Ureter (tissue), 1 donor: ENCODE data around the gene GPATCH4. TPM values are rescaled to one million over a fixed set of nuclear protein-coding genes. Genes with fewer than 3 reads are reported as not detected.
"Not testable (repeated sequence)": the region's sequence is repeated elsewhere in the genome, so short reads cannot be mapped to it uniquely, and the experiment has no call there.

Source experiments
- DNase-seq: peaks from one replicate; pipeline ENCODE4 v3.0.0-alpha.2; 2020; ENCODE audit warnings: low spot score
- total RNA-seq: library from RNA; stranded (reverse); gene quantifications from one replicate; pipeline ENCODE4 v1.2.4, GENCODE V29; 2023
- donor health status: DM: yes; HTN: yes; CAD: no.

The GPATCH4 gene
- total RNA-seq, 1 donor from 2014 or later = 42.5 TPM

DNA sequence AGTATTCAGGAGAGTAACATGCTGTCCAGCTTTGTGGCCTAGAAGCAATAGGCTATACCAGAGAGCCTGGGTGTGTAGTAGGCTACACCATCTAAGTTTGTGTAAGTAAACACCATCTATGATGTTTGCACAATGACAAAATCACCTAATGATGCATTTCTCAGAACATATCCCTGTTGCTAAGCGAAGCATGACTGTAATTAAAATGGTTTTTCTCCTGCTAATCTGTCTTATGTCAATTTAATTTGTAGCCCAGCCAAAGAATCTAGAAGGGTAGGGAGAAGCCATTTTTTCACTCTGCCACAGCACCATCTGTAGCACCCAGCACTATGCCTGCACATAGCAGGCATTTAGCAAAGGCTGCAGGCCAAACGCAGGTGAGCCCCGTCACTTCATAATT, 23.7 kb downstream of the GPATCH4 start:
- DNase-seq = no peak

DNA sequence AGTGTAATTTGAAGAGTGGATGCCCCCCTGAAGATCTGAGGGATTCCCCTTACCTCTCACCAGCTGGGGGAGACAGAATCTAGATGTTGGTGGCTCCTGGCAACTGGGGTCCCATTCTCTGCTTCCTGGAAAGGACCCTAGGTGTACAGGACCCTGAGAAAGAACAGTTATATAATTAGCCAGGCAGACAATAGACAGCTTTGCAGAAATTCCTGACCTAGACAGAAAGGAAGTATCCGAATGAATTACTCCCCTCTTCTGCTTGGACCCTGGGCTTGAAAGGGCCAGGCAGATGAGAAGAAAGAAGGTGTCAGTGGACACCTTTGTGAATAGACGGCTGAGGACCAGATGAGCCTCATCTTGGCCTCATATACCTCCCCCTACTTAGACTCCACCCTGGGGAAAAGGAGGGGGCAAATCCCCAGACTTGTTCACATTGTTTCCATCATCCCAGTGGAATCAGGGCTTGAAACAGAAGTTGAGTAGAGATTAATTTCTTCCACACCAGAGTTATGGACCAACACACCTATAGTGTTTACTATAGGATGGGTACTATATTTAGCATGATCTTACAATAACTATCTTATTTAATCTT, 27.1 kb downstream of the GPATCH4 start:
- DNase-seq = no peak

DNA sequence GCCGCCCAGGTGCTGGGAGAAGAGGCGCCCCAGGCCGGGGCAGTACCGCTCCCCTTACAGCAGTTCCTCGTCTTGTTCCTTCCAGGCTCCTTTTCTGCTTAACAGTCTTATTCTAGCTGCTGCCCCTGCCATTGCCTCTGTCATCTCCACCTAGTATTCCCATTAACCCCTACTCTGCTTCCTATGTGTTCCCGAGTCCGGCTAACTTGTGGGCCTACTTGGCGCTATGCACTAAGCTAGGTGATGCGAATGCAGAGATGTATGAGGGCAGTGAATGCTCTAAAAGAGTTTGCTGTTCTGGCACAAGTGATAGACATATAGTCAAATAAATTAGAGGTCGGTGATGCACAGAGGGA, 28.6 kb downstream of the GPATCH4 start:
- DNase-seq = no peak

DNA sequence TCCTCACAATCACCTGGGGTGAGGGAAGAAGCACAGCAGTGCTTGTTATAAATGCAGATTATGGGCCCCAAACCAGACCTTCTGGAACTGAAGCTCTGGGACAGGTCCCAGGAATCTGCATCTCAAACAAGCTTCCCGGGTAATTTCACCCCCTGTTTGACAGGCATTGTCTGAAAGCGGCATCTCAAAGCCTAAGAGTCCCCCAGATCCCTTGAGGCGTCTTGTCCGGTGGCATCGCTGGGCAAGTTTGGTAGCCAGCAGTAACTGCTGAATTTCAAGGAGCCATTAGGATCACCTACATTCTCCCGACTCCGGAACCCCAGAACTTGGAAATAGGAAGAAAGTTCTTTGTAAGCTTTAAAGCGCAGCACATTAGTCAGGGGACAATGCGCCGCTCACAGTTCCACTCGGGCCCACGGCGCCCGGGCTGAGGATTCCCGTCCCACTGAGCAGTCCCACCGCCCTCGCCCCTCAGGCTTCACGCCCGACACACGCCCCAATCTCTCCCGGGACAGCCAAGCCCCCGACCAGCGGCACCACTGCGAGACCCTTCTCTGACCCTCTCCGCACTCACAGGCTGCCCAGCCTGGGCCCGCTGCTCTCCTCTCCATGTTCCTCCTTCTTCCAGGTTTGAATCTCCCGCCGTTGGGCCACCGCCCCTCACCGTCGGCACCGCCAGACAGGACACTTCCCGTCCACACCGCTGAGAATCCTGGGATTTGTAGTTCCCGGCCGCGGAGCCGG, 29.2 kb downstream of the GPATCH4 start, which contains the start of gene IQGAP3:
Gene IQGAP3 (minus strand): TSS at position 647 of the 744 bp plus-strand sequence. CDS start 36 bp downstream, at position 611.
- DNase-seq = peak; percentile 85

DNA sequence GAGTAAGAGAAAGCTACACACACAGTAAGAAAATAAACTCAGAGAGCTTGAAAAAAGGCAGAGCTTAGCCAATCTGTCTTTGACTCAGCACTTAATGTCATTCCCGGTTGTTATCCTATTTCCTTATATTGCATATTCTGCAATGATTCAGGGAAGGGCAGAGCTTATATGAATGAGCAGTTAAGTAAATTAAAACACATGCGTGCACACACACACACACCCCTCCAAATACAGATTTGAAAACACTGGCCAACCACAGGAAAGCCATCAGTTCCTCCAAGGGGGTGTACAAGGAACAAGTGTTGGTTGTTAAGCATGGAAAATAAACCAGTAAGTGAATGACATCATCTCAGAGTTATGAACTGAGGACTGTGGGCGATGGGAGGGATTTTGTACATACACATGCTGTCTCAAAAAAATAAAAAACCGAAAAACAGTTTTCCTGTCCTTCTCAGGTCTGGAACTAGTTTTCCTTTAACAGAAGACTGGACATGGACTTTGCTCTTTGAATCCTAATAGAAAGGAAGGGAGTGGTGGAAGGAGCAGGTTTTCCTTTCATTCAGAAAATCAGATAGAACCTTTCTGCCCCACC, 29.9 kb downstream of the GPATCH4 start:
- no peak for DNase-seq

DNA sequence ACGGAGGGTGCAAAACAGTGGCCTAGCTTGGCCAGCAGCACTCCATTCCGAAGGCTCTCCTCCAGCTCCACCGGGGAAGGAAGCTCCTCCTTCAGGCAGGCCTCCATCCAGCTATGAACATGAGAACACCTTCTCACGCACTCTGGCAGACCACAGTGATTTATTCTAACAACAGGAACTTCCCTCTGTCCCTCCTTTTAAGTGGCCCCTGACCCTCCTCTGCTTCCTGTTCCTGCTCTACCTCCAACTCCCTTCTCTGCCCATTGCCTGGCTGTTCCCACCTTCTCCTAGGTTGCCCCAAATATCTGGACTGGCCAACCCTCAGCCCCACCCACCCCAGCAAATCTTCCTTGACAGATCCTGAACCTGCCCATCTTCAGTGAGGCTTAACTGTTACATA, 34.8 kb downstream of the GPATCH4 start:
- DNase-seq = no peak

DNA sequence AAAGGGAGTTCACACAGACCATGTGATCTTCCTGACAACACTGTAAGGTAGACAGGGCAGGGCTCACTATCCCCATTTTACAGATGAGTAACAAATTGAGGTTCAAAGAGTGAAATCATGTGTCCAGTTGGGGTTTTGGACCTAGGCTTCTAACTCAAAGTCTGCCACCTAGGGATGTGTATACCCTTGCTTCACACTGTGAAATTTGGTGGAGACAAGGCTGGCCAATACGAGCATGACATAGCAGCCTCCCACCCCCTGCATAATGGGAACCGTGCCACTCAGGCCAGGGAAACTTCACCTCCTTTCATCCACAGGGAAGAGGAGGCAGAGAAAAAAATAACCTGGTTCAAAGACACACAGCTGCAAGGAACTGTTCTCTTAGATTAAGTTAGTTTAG, 35.8 kb downstream of the GPATCH4 start:
- DNase-seq = no peak

DNA sequence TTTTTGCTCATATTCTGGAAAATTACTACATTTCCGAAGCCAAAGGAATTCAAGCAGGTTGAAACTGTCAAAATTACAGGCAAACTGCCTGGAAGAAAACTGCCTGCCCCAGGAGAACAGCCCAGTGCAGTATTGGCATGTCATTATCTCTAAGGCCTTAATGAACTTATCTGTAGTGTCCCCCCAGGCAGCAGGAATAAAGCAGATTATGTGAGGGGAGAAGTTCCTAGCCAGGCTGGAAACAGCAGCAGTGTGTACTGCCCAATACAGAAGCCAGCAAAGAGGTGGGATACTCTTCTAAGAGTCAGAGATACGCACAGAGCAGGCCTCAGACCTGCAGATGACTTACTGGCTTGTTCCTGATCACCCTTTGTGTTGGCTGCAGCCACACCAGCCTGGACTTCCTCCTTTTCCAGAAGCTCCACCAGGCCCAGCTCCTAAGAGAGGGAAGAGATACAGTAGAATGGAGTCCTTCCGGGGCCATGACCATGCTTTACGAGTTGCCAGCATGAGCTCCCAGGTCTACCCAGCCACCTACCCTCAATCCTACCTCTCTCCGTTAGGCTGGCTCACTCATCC, 40.6 kb downstream of the GPATCH4 start:
- no peak for DNase-seq

DNA sequence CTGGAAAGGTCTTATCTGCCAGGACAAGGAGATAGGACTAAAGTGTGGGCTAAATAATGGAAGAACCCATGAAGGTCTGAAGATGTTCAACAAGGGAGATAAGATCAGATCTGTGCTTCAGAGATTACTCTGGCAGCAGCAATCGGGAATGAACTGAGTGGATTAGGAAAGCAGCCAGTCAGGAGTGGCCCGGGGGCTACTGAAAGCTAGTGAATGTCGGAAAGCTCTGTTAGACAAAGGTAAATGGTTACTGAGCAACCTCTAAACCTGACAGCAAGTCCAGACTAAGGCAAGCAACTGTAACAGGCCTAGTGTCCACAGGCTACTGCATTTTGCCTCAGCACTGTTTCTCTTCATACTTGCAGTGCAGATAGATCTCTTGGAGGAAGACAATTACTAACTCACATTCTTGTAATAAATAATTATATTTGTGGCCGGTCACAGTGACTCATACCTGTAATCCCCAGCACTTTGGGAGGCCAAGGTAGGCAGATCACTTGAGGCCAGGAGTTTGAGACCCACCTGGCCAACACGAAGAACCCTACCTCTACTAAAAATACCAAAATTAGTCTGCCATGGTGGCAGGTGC, 41.4 kb downstream of the GPATCH4 start:
- DNase-seq = no peak

DNA sequence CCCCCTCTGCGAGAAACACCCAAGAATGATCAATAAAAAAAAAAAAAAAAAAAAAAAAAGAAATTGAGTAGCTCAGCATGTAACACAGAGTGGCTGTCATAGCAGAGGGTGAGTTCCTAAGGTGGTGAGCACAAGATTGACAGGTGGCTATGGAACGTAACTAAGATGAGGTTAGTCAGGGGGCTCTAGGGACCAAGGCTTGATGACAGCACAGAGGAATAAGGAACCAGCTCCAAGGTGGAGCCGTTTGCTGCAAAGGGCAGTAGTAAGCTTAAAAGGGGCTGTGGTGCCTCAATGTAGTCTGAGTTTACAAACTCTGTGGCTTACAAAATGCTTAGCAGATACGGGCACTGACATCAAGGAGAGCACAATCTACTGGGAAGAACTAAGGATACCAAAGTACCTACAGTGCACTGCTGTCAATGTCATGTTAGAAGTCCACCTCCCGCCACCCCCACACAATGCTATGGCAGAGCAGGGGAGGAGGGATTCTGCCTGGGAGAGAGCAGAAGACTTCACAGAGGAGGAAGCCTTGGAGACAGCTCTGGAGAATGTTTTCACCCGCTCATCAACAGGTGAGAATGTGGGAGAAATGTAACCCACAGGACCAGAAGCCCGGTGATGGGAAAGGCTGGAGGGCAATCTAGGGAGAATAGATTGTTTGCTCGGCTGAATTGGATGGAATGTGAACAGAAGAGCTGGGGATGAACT, 42.0 kb downstream of the GPATCH4 start:
- no peak for DNase-seq

DNA sequence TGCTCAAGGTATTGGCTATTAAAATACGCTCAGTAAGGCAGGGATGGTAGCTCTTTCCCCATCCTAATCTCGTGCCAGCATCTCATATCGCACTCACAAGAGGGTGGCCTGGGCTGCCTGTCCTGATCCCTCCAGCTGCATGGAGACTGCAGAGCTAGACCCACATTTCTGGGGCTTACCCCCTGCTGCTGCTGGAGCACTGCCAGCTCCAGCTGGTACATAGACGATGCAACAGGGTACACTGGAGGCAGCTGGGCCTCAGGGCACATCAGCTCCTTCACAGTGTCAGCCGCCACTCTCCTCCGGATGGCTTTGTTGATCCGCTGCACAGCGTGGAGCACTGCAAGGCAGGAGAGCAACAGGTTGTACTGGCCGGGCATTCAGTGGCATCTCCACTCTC, 44.9 kb downstream of the GPATCH4 start:
- no peak for DNase-seq

DNA sequence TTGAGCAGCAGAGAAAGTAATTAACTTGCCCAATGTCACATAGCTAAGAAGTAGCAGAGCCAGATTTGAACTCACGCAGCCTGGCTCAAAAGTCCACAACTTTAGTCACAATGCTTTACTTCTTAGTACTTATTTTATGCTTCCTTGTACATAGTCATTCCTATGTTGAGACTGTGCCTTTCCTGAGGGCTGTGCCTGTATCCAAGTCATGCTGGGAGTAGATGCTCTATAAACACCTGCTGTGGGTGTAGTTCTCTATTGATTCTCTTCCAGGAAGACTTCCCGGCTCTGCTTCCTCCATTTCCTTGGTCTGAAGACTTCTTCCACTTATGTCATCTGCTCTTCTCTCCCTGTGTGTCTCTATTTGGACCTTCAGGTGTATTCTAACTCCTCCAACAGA, 45.6 kb downstream of the GPATCH4 start:
- DNase-seq = no peak

DNA sequence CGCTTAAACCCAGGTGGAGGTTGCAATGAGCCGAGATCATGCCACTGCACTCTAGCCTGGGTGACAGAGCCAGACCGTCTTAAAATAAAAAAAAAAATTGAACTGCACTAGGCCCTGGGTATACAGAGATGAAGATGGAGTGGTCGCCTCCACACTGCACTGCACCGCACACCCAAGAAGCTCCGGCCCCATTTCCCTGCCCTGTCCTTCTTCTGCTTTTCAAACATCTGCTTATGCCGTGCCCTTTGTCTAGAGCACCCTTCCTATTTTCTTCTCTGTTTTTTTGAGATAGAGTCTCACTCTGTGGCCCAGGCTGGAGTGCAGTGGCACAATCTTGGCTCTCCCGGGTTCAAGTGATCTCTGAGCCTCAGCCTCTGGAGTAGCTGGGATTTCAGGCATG, 46.3 kb downstream of the GPATCH4 start:
- DNase-seq = no peak

DNA sequence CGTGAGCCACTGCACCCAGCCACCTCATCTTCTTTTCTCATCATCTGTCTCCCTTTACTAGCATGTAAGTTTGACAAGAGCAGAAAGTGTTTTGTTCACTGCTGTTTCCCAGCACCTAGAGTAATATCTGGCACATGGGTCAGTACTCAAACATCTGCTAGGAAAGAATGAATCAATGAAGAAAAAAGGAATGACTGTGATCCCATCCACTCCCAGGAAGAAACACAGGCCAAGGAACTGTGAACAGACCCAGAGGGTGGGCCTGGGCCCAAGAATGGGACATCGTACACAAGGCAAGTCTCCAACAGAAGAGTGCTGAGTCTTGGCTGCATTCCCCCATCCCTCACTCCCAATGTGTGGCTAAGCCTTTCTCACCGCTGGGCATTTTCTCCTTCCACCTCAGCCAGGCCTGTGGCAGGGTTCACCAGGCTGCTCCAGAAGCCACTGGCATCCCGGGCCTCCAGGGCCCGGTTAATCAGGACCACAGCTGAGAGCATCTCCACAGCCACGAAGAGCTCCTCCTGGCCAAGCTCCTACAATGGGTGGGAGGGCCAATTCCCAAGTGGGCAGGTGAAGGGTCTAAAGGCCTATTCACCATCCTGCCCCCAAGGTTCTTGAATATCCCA, 47.3 kb downstream of the GPATCH4 start:
- DNase-seq = no peak

DNA sequence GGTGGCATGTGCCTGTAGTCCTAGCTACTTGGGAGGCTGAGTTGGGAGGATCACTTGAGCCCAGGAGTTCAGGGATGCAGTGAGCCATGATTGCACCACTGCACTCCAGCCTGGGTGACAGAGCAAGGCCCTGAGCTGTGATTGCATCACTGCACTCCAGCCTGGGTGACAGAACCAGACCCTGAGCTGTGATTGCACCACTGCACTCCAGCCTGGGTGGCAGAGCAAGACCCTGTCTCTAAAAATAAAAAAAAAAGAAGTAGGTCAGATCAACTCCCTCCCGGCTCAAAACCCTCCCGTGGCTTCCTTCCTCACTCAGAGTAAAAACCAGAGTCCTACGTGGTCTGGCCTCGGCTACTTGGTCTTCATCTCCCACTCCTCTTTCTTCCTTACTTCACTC, 48.3 kb downstream of the GPATCH4 start:
- not testable (repeated sequence) for DNase-seq

DNA sequence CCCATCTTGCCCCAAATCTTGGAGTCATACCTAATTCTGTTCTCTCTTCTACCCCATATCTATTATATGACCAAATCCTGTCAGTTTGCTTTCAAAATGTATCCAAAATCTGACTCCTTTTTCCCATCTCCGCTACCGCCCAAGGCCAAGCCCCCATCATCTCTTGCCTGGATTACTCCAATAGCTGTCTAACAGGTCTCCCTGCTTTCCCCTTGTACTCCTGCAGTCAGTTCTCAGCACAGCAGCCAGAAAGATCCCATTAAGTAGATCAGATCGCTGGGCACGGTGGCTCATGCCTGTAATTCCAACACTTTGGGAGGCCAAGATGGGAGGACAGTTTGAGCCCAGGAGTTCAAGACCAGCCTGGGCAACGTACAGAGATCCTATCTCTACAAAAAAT, 48.8 kb downstream of the GPATCH4 start:
- DNase-seq = no peak

DNA sequence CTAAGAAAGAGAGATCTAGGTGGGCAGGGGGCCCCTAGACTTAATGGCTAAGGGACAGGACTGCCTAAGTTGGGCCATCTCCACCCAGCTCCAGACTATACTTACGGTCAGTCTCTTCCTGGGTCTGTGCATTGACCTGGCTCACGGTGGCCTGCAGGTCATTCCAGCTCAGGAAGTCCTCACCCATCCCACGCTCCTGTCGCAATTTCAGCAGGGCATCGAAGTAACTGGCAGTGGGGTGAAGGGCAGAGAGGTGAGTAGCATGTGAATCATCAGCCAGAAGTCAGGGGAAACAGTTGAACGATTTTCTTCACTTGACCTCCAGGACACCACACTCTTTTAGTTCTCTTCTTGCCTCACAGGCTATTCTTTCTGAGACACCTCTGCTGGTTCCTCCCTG, 49.4 kb downstream of the GPATCH4 start:
- DNase-seq = no peak

DNA sequence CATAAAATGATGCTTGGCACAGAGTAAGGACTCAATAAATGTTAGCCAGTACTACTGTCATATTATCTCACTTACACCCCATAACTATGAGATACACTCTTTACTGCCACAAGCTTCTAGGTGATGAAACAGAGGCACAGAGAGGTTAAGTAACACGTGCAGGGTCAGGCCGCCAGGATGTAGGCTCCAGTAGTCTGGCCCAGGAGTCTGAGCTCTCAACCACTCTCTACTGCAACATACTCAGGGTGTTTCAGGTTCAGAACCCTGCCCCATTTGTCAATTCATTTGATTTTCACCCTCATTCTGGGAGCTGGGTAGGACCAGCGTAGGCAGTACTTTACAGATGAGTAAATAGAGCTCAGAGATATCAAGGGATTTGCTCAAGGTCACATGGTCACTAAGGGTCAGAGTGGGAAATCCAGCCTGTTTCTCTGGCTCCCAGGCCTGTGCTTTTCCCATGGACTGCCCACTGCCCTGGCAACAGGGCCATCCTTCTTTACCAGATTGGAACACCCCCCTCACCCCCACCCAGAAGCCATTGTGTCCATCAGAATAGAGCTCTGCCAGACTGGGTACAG, 50.1 kb downstream of the GPATCH4 start:
- no peak for DNase-seq

DNA sequence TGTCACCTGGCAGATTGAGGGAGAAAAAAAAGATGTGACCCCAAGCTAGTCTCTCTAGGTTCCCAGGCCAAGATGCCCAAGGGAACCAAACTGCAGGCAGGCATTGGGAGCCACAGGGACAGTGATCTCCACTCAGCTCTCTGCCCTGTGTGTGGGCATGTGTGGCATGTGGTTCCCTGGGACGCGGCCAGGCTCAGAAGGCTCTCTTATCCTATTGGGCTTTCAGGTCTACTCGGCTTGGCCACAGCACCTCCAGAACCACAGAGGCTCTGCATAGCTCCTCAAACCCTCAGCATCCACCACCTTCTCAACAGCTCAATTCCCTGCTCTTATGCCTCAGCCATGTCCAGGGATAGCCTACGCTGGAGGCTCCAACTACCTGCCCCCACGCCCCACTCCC, 50.9 kb downstream of the GPATCH4 start:
- DNase-seq = no peak

DNA sequence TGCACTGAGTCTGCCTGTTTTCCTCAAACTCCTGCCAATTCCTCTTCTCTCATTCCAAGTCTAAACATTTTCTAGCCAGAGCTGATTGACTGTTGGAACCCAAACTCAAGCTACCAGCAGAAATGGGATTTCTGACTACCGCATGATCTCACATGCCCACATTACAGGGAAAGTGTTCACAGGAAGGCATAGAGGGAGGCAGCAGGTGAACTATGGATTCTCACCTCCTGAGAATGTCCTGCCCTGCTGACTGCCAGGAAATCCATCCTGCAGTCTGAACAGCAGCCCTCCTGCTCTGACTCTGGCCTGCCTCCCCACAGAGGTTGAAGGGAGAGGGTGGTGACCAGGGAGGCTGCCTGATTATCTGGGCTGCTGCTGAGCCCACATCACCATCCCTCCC, 51.4 kb downstream of the GPATCH4 start:
- DNase-seq = no peak

DNA sequence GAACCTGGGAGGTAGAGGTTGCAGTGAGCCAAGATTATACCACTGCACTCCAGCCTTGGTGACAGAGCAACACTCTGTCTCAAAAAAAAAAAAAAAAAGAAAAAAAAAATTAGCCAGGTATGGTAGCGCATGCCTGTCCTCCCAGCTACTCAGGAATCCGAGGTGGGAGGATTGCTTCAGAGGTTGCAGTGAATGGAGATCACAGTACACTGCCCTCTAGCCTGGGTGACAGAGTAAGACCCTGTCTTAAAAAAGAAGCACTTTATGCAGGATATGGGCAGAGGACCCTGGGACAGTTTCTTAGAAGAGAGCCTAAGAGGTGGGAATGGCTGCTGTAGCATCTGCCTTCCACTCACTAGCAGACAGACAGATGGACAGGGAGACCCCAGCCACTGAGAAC, 51.9 kb downstream of the GPATCH4 start:
- no peak for DNase-seq
